HepG2 (cell line): ENCODE measurements around the gene EPB41L2.

ENCODE experiments used
- ELF4 ChIP-seq: sonication (generic); formaldehyde crosslinking; IDR thresholded peaks from 2 replicates; pipeline ENCODE4 v1.5.0; 2020; ENCODE audit warnings: missing genetic modification reagents, mild to moderate bottlenecking, moderate library complexity, borderline replicate concordance
- ESRRA ChIP-seq: sonication (generic); formaldehyde crosslinking; IDR thresholded peaks from 2 replicates; pipeline ENCODE4 v1.5.1; 2020; ENCODE audit warnings: mild to moderate bottlenecking, low read depth, missing genetic modification reagents
- MYC ChIP-seq: sonication (generic); formaldehyde crosslinking; IDR thresholded peaks from 2 replicates; pipeline ENCODE4 v1.9.0; 2021; ENCODE audit warnings: missing genetic modification reagents, borderline replicate concordance
- POLR2A ChIP-seq, 2 experiments: IDR thresholded peaks; 2 replicates each; pipeline ENCODE4 v1.6.1; 2011; ENCODE audit warnings: low read depth in 2 of 2, low read length in 2 of 2, mild to moderate bottlenecking in 1 of 2, moderate library complexity in 1 of 2; ENCODE audit not compliant: insufficient read depth in 1 of 2
- SOX6 ChIP-seq, 2 experiments: fragments of 450-650 bp in 1 of 2; sonication (generic) in 1 of 2; formaldehyde crosslinking in 1 of 2; IDR thresholded peaks; 2 replicates each; pipeline versions ENCODE4 v1.4.0 to v1.6.1; 2017 to 2020; ENCODE audit warnings: antibody characterized with exemption in 1 of 2, mild to moderate bottlenecking in 1 of 2, missing genetic modification reagents in 1 of 2
- ZNF570 ChIP-seq: sonication (generic); formaldehyde crosslinking; IDR thresholded peaks from 2 replicates; pipeline ENCODE4 v1.4.0; 2020; ENCODE audit warnings: mild to moderate bottlenecking, missing genetic modification reagents, borderline replicate concordance

- TF ChIP-seq SOX6 (IDR thresholded peaks at IDR 0.05): no peak
- TF ChIP-seq SOX6 (CRISPR knock-in tag; IDR thresholded peaks at IDR 0.05): no peak
- TF ChIP-seq POLR2A (IDR thresholded peaks at IDR 0.05; ENCODE audit: insufficient read depth in 1 of 2, low read depth in 2 of 2, low read length in 2 of 2): no peak
- no peak for TF ChIP-seq MYC (CRISPR knock-in tag)
- no peak for TF ChIP-seq ELF4 (CRISPR knock-in tag)
- TF ChIP-seq ZNF570: no peak
- TF ChIP-seq ESRRA (CRISPR knock-in tag): no peak
These were observed 180.7 kb downstream of the EPB41L2 start for GRCh38 chr6:130882370-130882769.
